ENCODE data around the gene GDF9.

Gene GDF9

DNA sequence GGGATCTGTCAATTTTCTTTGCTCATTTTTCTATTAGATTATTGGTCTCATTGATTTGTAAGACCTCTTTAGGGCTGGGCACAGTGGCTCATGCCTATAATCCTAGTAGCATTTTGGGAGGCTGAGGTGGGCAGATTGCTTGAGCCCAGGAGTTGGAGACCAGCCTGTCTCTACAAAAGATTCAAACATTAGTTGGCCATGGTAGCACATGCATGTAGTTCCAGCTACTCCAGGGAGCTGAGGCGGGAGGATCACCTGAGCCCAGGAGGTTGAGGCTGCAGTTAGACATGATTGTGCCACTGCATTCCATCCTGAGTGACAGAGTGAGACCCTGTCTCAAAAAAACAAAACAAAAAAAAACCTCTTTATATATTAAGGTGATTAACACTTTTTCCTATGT lies 29.4 kb downstream of the GDF9 start:
- no peak for DNase-seq

DNA sequence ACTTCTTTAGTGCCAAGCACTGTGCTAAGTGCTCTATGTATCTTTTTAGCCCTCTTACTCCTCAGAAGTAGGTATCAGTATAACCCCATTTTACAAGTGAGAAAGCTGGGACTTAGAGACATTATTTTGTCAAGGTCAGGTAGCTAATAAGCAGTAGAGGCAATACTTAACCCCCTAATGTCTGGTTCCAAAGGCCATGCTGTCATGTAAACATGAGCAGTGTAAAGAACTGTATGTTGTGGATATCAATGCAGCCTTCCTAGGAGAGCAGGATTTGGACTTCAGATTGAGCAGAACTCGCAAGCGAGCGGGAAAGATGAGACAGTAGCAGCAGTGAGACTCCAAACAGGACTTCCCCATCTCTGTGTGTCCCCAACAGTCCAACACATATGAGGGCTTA lies 32.2 kb downstream of the GDF9 start:
- DNase-seq = no peak

DNA sequence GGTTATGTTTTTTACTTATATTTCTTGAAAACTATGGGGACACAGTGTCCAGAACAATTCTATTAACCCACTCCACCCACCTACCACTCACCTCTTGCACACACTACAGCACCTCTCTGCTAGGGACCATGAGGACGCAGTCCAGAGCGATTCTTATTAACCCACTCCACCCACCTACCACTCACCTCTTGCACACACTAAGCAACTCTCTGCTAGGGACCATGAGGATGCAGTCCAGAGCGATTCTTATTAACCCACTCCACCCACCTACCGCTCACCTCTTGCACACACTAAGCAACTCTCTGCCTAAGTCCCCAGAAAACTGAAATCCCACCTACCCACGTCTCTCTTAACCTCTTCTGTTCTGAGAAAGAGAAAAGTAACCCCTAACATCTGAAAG lies 33.7 kb downstream of the GDF9 start:
- DNase-seq = no peak

DNA sequence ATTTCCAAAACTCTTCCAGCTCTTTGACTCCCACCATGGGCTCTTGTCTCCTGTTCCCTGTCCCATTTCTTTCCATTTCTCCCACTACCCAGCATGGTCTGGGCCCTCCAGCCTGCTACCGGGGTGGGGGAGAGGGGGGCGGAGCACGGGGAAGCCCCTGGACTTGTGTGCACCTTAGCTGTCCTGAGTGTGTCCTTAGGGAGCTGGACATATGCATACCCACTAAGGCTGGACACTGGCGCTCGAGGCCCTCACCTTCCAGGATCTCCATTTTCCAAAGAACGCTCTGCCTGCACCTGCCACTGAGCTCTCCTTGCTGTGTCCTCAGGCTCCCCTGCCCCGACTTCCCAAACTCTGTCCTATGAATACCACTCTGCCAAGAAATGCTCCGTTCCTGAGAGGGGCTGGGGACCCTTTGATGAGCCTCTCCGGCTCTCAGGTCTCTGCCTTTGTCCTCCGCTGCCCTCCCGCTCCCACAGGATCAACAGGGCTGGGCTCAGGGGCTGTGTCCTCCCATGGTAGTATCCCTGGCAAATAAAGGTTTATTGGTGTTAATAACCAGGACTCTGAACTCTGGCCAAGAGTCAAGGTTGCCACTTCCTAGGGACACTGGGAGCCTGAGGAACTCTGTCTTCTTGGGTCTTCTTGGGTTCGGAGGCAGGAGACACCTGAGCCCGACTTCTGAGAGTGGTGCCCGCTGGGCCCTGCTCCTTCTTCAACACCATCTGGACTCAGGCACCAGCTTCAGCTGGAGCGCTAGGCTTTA lies 35.0 kb downstream of the GDF9 start:
- DNase-seq = no peak

DNA sequence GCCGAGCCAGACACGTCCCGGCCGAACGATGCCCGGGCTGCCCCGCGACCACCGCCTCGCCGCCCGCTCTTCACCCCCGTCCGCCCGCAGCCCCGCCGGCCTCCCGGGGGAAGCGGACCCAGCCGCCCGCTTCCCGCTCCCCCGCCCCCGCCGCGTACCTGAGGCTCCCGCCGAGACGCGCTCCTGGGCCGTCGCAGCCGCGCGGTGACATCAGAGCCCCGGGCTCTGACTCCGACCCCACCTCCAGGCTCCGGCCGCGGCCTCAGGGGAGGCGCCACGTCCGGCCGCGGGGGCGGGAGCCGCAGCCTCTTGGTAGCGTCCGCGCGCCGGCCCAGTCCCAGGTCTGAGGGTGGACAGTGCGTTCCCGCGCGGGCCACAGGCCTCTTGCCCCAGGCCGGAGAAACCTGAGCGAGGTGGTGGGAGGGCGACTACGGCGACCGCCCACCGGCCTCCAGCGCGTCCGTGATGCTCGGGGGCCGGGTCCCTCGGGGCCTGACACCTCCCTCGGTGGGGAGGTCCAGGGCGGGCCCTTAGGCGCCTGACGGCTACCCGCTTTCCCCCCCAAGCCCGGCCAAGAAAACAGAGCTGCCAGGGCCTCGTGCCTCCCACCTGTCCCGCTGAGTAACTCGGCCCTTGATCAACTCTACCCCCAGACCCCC lies 35.7 kb downstream of the GDF9 start, which contains the start of gene SHROOM1:
SHROOM1 (minus strand) TSS at position 212 of the 659 bp plus-strand sequence. CDS start 4,507 bp downstream, outside the sequence.
- DNase-seq = peak; percentile 81

DNA sequence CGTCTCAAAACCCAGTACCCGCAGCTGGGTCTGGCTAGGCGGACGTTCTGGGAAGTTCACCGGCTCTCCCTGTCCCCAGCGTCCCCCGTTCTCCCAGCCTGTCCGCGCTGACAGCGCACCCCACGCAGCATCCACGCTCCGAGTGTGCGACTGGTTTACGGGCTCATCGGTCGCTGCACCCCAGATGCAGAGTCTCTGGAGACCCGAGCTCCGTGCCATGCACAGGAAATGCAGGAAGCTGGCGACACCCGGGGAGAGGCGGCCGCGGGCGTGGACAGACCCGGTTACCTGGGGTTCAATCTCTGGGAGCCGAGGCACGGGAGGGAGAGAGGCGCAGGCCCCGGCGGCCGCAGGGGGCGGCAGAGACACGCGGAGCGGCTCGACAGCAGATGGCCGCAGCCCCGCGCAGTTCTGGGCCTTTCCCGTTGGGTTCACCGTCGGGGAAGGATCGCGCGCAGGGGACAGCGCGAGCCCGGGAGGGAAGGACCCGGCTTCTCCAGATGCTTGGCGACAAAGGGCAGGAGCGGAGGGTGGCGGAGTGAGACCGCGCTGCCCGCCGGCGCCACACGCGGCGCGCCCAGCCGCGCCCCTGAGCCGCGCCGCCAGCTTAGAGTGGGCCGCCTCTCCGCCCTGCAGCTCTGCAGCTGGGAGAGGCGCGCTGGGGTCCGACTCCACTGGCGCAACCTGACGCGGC lies 36.4 kb downstream of the GDF9 start:
- DNase-seq = peak; percentile 98

DNA sequence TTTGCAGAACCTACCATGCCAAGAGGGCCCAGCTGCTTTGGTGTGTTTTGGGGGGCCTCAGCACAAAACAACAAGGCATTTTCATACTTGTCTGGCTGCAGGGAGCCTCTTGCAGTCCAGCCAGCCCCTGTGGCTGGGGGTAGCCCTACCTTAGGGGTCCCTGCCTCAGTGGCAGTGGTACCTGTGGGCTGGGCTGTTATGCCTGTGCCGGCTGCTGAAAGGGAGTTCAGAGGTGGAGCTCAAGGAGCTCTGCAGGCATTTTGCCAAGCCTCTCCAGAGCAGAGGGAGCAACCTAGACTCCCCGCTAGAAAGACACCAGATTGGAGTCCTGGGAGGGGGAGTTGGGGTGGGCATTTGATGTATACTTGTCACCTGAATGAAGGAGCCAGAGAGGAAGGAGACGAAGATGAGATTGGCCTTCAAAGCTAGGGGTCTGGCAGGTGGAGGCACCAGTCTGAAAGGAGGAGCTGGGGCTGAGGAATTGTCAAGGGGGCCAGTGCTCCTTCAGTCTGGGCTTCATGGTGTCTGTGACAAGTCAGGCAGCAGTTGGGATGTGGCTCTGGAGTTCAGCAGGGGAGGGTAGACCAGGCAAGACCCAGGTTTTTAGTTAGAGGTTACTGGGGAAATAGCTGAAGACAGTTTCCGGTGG lies 37.3 kb downstream of the GDF9 start:
- DNase-seq = no peak

DNA sequence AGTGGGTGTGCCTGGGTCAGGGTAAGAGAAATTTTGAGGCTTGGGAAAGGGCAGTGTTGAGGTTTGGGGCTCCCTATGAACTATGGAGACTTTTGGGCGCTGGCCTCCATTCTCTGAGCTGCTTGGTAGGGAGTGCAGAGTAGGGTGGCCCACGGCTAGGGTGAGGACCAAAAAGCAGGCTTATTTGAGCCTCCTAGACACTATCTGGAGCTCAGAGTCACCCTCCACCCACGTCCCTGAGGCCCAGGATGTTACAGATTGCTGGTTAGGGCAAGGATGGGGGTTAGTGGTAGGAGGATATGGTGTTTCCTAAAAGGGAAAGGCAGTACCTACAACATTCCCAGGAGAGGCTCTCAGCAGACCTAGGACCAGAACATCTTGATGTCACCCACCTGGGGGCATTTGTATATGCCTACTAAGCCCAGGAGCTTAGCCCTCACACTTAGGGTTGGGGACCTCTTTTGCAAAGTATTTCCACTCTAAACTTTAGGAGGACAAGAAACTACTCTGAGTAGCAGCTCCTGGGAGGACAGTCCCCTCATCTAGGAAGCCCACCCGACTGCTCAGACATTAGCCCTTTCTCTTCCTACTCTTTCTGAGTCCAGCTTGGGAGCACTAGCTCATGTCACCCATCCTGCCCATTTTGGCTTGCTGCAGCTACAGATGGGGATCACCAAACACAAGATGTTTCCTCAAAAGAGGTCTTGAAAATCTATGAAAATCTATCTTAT lies 38.2 kb downstream of the GDF9 start:
- DNase-seq = no peak

DNA sequence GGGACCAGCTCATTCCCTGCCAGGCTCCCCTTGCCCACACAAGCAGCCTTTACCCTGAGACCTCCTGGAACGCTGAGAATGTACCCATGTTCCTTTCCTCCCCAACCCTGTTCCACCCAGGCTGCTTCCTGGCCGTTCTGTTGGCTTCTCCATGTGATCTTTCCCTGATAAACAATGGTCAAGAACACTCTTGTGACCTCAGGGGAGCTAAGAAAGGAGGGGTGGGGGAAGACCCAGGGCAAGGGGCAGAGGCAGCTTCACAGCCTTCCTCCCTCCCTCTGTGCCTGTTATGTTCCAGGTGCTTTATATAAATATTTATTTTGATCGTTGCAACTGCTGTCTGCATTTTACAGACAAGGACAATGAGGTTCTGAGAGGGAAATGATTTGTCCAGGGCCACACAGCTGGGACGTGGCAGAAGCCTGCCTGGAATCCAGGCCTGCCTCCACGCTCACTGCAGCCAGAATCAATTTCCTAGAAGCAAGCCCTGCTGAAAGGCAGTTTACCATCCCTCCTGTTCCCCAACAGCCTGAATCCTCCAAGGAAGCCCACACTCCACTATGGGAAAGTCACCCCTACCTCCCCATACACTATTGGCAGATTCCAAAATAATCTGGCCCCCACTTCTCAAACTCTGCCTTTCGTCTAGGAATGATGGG lies 39.7 kb downstream of the GDF9 start:
- no peak for DNase-seq

DNA sequence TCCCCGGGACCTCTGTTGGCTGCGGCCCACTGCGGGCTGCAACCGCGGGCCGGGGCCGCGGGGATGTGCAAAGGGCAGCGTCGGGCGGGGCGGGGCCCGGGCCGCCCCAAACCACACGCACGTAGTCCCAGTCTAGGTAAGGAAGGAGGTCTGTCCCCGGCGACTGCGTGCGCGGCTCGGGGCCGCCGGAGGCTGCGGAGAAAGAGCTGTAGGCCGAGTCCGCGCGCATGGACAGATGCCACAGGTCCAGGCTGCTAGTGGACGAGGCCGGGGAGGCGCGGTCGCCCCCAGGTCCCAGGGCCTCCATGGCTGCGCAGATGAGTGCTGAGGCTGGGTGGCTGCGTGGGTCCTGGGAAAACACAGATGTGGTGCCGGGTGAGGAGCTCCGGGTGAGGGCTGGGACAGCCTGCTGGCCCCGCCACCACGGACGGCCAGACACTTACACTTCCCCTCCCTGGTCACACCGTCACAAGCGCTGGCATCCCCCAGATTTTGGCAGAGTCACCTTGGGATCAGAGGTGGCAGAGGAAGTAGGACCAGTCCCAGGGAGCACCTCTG lies 40.4 kb downstream of the GDF9 start:
- peak; percentile 70 for DNase-seq

DNA sequence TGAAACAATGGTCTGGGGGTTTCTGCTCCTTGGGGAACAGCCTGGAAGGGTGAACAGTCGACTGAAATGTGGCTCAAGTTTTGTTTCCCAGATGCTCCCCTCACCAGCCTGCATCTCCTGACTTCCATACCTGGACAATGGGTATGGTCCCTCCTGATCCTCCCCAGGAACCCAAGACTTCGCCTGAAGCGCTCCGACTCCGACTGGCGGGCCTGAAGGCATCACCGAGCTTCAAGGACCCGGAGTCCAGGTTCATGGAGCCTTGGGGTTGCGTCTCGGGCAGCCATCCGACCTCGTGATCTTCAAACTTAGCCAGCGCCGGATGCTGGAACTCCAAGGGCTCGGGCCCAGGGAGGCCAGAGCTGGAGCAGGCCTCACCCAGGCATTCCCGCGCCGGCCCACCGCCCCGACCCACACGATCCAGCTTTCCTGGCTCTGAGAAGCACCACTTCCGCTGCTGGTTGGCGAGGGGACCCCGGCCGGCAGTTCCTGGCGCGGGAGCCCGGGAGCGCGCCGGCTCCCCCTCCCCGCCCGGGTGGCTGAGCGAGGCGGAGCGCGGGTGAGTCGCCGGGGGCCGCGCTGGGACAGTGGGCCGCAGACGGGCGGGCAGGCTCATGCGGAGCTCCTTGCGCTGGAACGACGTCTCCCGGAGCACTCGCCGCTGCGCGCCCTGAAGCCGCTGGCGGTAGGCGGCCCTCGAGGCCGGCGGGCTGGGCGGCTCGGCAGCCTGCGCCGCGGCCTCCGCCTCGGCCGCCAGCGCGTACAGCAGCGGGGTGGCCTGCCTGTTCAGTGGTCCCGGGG lies 41.0 kb downstream of the GDF9 start:
- peak; percentile 73 for DNase-seq

DNA sequence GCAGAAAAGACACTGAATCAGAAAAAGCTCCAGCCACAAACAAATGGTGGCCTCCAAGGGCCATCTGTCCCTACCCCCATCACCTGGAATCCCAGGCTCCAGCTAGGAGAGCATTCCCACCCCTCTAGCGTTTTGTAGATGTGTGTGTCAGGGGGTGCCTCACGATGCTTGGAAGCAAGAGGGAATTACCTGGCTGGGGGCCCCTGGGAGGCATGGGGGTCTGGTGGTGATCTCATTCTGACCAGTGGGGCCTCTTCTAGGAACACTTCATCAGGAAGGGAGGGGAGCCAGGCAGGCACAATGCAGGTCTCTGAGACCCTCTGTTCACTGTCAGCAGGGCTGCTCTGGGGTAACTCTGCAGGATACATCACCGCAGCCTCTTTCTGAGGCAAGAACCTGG lies 41.8 kb downstream of the GDF9 start:
- DNase-seq = no peak

DNA sequence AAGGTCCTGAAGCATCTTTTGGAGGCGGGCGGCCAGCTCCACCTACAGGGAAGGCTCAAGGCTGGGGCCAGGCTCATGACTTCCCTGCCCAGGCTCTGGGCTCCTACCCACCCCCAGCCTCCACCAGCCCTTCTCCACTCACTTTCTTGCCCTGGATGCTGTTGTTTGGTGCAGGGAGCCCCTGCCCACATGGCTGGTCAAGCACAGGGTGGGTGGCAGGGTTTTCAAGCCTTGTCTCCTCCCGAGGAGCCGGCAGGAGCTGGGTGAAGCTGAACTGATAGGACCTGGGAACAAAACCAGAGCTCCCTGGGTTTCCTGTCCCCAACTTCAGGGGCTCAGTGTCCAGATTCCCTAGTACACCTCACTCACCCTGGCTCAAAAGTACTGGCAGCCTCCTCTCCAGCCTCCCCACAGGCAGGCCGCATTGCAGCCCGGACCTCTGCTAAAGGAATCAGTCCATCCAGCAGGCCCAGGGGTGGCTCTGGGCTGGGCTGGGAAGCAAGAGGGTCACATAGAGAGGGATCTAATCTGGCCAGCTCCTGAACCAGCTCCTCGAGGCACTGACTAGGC lies 42.7 kb downstream of the GDF9 start:
- no peak for DNase-seq

DNA sequence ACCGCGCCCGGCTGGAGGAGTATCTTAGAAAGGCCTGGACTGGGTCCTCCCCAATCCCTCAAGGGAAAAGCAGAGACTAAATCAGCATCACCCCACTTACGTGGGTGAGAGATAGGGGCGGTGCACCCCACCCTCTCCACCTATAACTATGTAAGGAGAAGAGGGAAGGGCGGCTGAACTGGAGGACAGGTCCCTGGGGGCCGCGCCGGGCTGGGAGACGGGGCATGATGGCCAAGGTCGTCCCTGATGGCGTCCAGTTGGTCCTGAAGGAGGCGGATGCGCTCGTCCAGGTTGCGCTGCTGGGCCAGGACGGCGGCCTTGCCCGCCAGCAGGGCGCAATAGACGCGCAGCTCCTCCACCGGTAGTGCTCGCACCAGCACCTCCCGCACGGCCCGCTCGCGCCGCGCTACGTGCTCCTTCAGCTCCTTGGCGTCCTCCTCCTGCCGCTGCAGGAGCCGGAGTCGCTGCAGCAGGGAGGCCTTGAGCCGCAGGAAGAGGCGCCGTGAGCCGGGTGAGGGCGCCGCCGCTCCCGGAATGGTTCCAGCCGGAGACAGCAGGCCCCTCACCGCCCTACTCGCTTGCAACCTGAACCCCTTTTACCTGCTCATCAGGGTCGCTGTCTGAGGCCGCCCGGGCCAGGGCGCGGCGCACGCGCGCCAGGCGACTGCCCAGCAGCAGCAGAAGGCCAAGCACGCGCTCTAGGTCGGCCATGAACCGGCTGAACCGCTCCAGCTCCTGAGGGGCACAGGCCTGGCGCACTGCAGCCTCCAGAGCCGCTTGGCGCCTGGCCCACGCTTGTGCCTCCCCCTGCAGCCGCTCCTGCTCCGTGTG lies 43.4 kb downstream of the GDF9 start:
- DNase-seq = peak; percentile 91

DNA sequence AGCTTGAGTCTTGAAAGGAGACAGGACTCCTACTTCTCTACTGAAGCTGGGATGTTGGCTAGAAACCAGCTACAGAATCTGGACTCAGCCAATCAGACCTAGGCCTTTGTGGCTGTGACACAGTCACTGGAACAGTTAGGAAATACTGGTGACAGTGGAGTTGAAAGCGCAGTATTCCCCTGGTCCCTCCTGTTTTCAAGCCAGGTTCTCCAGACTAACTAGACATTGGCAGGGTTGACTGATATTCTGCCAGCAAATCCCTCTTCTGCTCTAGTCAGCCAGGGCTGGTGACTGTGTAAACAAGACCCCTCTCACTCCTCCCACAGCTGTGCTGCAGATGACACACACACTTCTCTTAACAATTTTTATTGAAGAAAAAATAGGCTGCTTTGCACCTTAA lies 44.5 kb downstream of the GDF9 start:
- no peak for DNase-seq

DNA sequence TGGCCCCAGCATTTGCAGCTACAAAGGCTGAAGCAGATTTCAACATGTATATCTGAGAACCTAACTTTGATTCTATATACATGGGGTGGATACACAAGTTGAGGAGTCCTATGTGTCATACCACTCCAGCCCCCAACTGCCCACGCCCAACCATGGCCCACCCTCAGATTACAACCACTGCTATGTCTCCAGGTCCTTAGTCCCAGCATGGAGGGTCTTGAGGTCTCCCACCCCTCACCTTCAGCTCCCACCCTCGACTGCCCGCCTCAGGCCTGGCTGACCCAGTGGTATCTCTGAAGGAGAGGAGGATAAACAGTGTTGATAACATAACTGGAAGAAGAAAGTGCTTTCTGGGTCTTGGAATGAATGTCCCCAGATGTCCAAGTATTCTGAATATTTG lies 44.9 kb downstream of the GDF9 start:
- no peak for DNase-seq

DNA sequence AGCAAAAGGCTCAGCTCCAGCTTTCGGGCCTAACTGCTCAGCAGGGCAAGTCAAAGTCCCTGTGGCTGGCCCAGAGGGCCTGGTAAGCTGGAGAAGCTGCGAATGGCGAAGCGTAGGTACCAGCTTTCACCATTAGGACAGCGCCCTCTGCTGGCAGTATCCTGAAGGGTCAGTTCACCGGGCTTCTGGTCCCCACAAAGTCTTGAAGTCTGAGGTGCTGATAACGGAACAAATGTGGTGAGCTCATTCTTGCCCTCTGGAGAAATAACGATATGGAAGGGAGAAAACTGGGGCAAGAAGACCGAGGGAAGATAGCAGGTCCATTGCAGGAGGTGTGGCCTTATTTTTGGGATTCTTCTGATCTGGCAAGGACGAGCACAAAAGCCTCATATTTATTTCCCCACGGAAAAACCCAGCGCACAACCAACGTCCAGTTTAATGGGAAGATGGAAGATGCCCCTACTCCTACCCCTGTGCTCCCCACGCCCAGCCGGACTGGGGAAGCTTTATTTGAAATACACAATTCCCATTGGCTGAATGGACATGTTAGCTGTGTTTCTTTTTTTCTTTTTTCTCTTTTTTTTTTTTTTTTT lies 46.0 kb downstream of the GDF9 start:
- DNase-seq = peak; percentile 72

DNA sequence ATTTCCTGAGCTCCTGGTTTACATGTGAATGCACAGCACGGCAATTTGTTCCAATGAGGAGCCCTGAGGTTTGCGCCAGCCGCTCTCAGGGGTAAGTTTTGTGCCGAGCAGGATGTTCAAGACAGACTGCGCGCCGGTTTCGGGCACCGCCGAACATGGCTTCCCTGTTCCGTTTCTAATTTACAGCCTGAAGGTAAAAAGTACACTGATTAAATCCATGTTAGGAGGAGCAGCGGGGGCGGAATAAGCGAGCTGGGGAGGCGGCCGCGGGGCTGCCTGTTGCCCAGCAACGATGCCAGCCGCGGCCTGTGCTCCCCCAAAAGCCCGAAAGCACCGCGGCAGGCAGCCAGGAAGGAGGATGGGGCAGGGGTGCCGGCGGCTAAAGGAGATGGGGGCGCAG lies 46.8 kb downstream of the GDF9 start:
- DNase-seq = peak; percentile 60

DNA sequence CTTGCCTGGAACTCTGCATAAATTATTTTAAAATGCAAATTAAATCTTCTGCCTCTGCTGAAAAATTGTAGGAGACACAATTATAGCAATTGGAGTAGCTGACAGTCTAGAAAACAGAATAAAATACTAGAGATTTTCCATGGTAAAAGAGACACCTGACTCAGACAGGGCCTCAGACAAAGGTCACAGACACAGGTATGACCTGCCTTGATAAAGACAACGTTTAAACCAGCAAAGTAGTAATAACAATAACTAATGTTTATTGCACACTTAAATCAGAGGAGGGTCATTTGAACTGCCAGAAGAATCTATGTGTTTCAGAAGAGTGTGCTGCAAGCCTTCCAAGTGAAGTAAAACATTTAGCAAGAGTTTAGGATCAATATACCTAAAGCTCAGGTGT lies 49.3 kb downstream of the GDF9 start:
- DNase-seq = no peak
